Neural crest cell (in vitro differentiated cells): ENCODE results near the gene IFT43. TPM values are rescaled to one million over a fixed set of nuclear protein-coding genes. Genes with fewer than 3 reads are reported as not detected.

Experiments used
- DNase-seq: peaks from one replicate; pipeline ENCODE4 v3.0.0; 2021; ENCODE audit warnings: low read depth, mixed read lengths, low spot score
- H3K27ac Mint-ChIP-seq: one replicate; pipeline ENCODE4 v1.8.0; 2021; ENCODE audit warnings: mild to moderate bottlenecking, mixed read lengths; ENCODE audit not compliant: unreplicated experiment
- H3K27me3 Mint-ChIP-seq: 2 replicates; pipeline ENCODE4 v1.8.0; 2021; ENCODE audit warnings: low read depth, mild to moderate bottlenecking, mixed read lengths
- H3K36me3 Mint-ChIP-seq: 2 replicates; pipeline ENCODE4 v1.8.0; 2021; ENCODE audit warnings: low read depth, mild to moderate bottlenecking, mixed read lengths
- H3K4me1 Mint-ChIP-seq: 2 replicates; pipeline ENCODE4 v1.8.0; 2021; ENCODE audit warnings: mixed read lengths
- H3K4me3 Mint-ChIP-seq: one replicate; pipeline ENCODE4 v1.8.0; 2021; ENCODE audit warnings: mild to moderate bottlenecking, mixed read lengths
- H3K9me3 Mint-ChIP-seq: 2 replicates; pipeline ENCODE4 v1.8.0; 2021; ENCODE audit warnings: mixed read lengths
- total RNA-seq: library from RNA; stranded (reverse); gene quantifications from 2 replicates; pipeline ENCODE4 v1.2.1, GENCODE V29; 2021
- TF ChIP-seq, protein P1 (sequence below): fragments of 200-600 bp; sonication (generic); conservative IDR thresholded peaks from 2 replicates; pipeline ENCODE4 v1.5.0; 2021; ENCODE audit warnings: antibody characterized with exemption, mild to moderate bottlenecking

The IFT43 gene
- total RNA-seq, 1 donor from 2014 or later, result 34.1 TPM

DNA sequence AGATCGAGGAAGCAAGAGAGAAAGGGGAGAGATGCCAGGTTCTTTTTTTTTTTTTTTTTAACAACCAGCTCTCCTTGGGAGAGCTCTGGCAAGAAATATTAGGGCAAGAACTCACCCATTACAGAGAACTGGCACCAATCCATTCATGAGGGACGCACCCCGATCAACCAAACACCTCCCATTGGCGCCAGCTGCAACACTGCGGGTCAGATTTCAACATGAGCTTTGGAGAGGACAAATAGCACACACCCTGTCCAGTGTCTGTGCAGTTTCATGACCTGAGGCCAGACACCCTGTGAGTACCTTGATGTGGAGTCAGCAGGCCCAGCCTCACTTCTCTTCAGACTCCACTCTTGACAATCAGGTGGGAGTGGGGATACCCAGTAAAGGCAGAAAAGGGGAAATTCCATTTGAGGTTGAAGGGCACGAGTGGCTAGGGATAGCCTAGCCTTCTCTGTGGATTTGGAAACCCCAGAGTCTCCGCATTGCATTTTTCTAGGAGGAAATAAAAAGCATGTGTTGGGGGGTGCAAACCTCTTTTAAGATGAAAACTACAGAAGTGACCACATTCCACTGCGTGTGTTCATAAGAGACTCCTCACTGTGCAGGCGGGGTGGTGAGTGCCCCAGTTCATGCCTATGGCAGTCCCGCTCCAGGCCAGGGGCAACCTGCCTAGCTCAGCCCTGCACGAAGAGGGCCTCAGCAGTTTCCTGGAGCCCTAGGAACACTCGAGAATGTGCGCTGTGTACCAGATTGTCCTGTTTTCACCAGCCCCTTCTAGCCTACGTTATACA lies 123.7 kb downstream of the IFT43 start:
- Mint-ChIP-seq H3K27ac (no peak overlapping the region), H3K27me3 (peaks cover 9% of the 10 kb centered on the region), H3K36me3 (no peaks in the 10 kb centered on the region), H3K9me3 (no peaks in the 10 kb centered on the region), H3K4me3 (no peak overlapping the region), H3K4me1 (peaks cover 4% of the 10 kb centered on the region)
- no peak for DNase-seq
- TF ChIP-seq, protein P1, sequence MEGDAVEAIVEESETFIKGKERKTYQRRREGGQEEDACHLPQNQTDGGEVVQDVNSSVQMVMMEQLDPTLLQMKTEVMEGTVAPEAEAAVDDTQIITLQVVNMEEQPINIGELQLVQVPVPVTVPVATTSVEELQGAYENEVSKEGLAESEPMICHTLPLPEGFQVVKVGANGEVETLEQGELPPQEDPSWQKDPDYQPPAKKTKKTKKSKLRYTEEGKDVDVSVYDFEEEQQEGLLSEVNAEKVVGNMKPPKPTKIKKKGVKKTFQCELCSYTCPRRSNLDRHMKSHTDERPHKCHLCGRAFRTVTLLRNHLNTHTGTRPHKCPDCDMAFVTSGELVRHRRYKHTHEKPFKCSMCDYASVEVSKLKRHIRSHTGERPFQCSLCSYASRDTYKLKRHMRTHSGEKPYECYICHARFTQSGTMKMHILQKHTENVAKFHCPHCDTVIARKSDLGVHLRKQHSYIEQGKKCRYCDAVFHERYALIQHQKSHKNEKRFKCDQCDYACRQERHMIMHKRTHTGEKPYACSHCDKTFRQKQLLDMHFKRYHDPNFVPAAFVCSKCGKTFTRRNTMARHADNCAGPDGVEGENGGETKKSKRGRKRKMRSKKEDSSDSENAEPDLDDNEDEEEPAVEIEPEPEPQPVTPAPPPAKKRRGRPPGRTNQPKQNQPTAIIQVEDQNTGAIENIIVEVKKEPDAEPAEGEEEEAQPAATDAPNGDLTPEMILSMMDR, result no peak

- DNase-seq, result no peak
- Mint-ChIP-seq H3K27ac (no peak overlapping the region), H3K4me3 (no peak overlapping the region), H3K9me3 (no peaks in the 10 kb centered on the region), H3K36me3 (no peaks in the 10 kb centered on the region), H3K4me1 (no peaks in the 10 kb centered on the region), H3K27me3 (peaks cover 3% of the 10 kb centered on the region)
- TF ChIP-seq, protein P1, result no peak
Observed at GRCh38 chr14:76112889-76113624, 127.5 kb downstream of the IFT43 start.

DNA sequence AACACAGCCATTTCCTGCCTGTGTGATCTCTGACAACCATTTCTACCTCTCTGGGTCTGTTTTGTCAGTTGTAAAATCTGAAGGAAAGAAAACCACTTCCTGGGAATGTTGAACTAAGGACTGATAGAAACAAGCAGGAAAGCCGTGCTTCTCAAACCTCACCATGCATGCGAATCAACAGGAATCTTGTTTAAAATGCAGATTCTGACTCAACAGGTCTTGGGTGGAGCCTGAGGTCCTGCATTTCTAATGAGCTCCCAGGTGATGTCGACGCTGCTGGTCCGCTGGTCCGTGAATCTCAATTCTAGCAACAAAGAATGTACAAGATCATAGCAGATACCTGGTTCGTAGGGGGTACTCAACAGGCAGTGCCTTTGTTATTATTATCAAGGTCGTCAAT lies 128.1 kb downstream of the IFT43 start:
- H3K4me1 Mint-ChIP-seq, result no peaks in the 10 kb centered on the region
- TF ChIP-seq, protein P1, result no peak
- peaks cover 3% of the 10 kb centered on the region for H3K27me3 Mint-ChIP-seq
- H3K9me3 Mint-ChIP-seq, result no peaks in the 10 kb centered on the region
- no peaks in the 10 kb centered on the region for H3K36me3 Mint-ChIP-seq
- no peak overlapping the region for H3K27ac Mint-ChIP-seq
- H3K4me3 Mint-ChIP-seq, result no peak overlapping the region
- DNase-seq, result no peak

DNA sequence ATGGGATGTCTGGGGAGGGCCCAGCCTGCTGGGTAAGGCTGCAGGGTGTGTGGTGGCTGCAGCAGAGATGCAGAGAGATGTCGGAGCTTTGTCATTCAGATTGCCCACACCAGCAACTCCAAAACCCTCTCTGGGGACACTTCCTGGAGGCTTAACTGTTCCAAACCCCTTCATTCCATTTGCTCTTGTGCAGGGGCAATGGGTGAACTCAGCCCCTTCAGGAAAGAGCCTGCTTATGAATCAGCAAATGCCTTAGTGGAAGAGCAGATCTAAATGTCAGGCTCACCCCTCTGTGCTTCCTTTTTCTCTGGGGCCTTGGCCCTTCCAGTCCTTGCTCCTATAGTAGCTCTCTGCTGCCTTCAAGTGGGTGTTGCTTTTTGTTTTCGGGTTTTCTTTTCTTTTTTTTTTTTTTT lies 129.5 kb downstream of the IFT43 start:
- TF ChIP-seq, protein P1, result no peak
- Mint-ChIP-seq H3K27ac (no peak overlapping the region), H3K4me1 (no peaks in the 10 kb centered on the region), H3K4me3 (no peak overlapping the region), H3K9me3 (no peaks in the 10 kb centered on the region), H3K36me3 (no peaks in the 10 kb centered on the region), H3K27me3 (peaks cover 3% of the 10 kb centered on the region)
- DNase-seq, result no peak

- no peak overlapping the region for H3K27ac Mint-ChIP-seq
- H3K36me3 Mint-ChIP-seq, result no peaks in the 10 kb centered on the region
- peaks cover 3% of the 10 kb centered on the region for H3K27me3 Mint-ChIP-seq
- no peak overlapping the region for H3K4me3 Mint-ChIP-seq
- DNase-seq, result no peak
- H3K4me1 Mint-ChIP-seq, result no peaks in the 10 kb centered on the region
- no peaks in the 10 kb centered on the region for H3K9me3 Mint-ChIP-seq
- TF ChIP-seq, protein P1, result no peak
Observed at GRCh38 chr14:76117789-76118484, 132.4 kb downstream of the IFT43 start.
